AG04450 (cell line): Measurements from ENCODE around the gene PLA2G2E. TPM values are rescaled to one million over a fixed set of nuclear protein-coding genes. Genes with fewer than 3 reads are reported as not detected.

Experiments
- CTCF ChIA-PET: fragments of 300-600, 350-600 bp; formaldehyde crosslinking; extraction: SDS; loops from one replicate; lab custom pipeline; 2022; ENCODE audit warnings: antibody characterized with exemption, inconsistent platforms; lab: Charles Lee
- POLR2A ChIA-PET: fragments of 350-600 bp; formaldehyde crosslinking; extraction: SDS; loops from one replicate; lab custom pipeline; 2021; ENCODE audit warnings: antibody characterized with exemption, inconsistent platforms; lab: Yijun Ruan, JAX
- DNase-seq: peaks from one replicate; pipeline ENCODE4 v3.0.0-alpha.2; 2011; ENCODE audit warnings: low read depth, low spot score
- H3K27ac ChIP-seq: one replicate; pipeline ENCODE4 v1.5.1; 2012; ENCODE audit warnings: low read depth, low read length, control low read depth
- H3K27me3 ChIP-seq: one replicate; pipeline ENCODE4 v1.6.0; 2012; ENCODE audit warnings: low read length; ENCODE audit not compliant: control insufficient read depth, insufficient read depth
- H3K4me3 ChIP-seq: 2 replicates; pipeline ENCODE4 v1.5.1; 2011; ENCODE audit warnings: mild to moderate bottlenecking, low read depth, low read length, control low read depth
- H3K9me3 ChIP-seq: 2 replicates; pipeline ENCODE4 v1.5.1; 2012; ENCODE audit warnings: low read length; ENCODE audit not compliant: control insufficient read depth, insufficient read depth
- CTCF ChIP-seq: IDR thresholded peaks from 2 replicates; pipeline ENCODE4 v1.5.1; 2011; ENCODE audit warnings: low read depth, low read length, control low read depth, inconsistent platforms
- polyA plus RNA-seq: library from polyadenylated mRNA; depleted of rRNA; stranded (reverse); fragments of >200 nt; gene quantifications from 2 replicates; pipeline ENCODE4 v1.2.3, GENCODE V29; 2011

The PLA2G2E gene
- polyA plus RNA-seq, 1 experiment = not detected

GRCh38 chr1:19942088-19942487 is 18.7 kb upstream of the PLA2G2E start:
- ChIA-PET CTCF (interaction anchor here (0.6 kb wide), 1 partner anchor 47 kb away, joined by 3 read pairs; no protein-coding TSS in a partner anchor), POLR2A (no interaction called here)
- no peak for DNase-seq
- H3K4me3 ChIP-seq = no peak overlapping the region
- peaks cover 13% of the 10 kb centered on the region for H3K27me3 ChIP-seq
- no peak for TF ChIP-seq CTCF
- H3K27ac ChIP-seq = no peak overlapping the region
- no peaks in the 10 kb centered on the region for H3K9me3 ChIP-seq

GRCh38 chr1:19941206-19941568 is 17.8 kb upstream of the PLA2G2E start:
- POLR2A ChIA-PET = no interaction called here

GRCh38 chr1:19940486-19941205 is 17.2 kb upstream of the PLA2G2E start:
- POLR2A ChIA-PET = no interaction called here
- TF ChIP-seq CTCF = no peak
- Histone ChIP-seq H3K27me3 (peaks cover 11% of the 10 kb centered on the region), H3K27ac (no peak overlapping the region), H3K9me3 (no peaks in the 10 kb centered on the region), H3K4me3 (no peak overlapping the region)
- DNase-seq = no peak
- CTCF ChIA-PET = no interaction called here

More at GRCh38 chr1:19941206-19941568, 17.8 kb upstream of the PLA2G2E start:
- no peak for DNase-seq
- Histone ChIP-seq H3K4me3 (no peak overlapping the region), H3K9me3 (no peaks in the 10 kb centered on the region), H3K27me3 (peaks cover 13% of the 10 kb centered on the region), H3K27ac (no peak overlapping the region)
- CTCF ChIA-PET = no interaction called here
- no peak for TF ChIP-seq CTCF

GRCh38 chr1:19938472-19938871 is 15.1 kb upstream of the PLA2G2E start:
- ChIA-PET CTCF (no interaction called here), POLR2A (no interaction called here)
- H3K9me3 ChIP-seq = 0 out of 2 replicates have a peak, but pooled peaks cover 3% of the 10 kb centered on the region
- no peak overlapping the region for H3K4me3 ChIP-seq
- H3K27me3 ChIP-seq = peaks cover 4% of the 10 kb centered on the region
- no peak for DNase-seq
- TF ChIP-seq CTCF = no peak
- H3K27ac ChIP-seq = no peak overlapping the region

- ChIA-PET POLR2A (no interaction called here), CTCF (no interaction called here)
- H3K9me3 ChIP-seq = peaks cover 16% of the 10 kb centered on the region; the same call in 1 of the 2 replicates
- DNase-seq = no peak
- H3K4me3 ChIP-seq = no peak overlapping the region
- TF ChIP-seq CTCF = no peak
- H3K27me3 ChIP-seq = no peaks in the 10 kb centered on the region
- H3K27ac ChIP-seq = no peak overlapping the region
Observed at GRCh38 chr1:19936061-19936750, 12.8 kb upstream of the PLA2G2E start.
